Adrenal gland (tissue), 19 donors: ENCODE measurements around the gene CISTR. TPM values are rescaled to one million over a fixed set of nuclear protein-coding genes. Genes with fewer than 3 reads are reported as not detected.
A peak's percentile ranks its signal among the peaks of the same experiment; 100 is the strongest.

Source experiments
- DNase-seq, 7 donors: peaks; one replicate each; pipeline ENCODE4 v3.0.0-alpha.2; 2019 to 2020
- H3K27ac ChIP-seq, 5 donors: fragments of 200-600 bp; sonication (generic) in 4 of 5; 1 replicate in 3 of 5; 2 replicates in 2 of 5; pipeline versions ENCODE4 v1.5.1 to v1.8.0; 2016 to 2020; ENCODE audit warnings: mild to moderate bottlenecking in 1 of 5
- H3K27me3 ChIP-seq: fragments of 200-600 bp; 2 replicates; pipeline ENCODE4 v1.8.0; 2021
- H3K36me3 ChIP-seq, 2 donors: fragments of 200-600 bp; replicated peaks in 1 of 2; 1 replicate in 1 of 2; 2 replicates in 1 of 2; pipeline versions ENCODE4 v1.5.1 to v1.8.0; 2018 to 2022
- H3K4me1 ChIP-seq, 2 donors: fragments of 200-600 bp; replicated peaks in 1 of 2; 1 replicate in 1 of 2; 2 replicates in 1 of 2; pipeline versions ENCODE4 v1.5.1 to v1.8.0; 2018 to 2021
- H3K4me3 ChIP-seq, 4 donors: fragments of 200-600 bp; sonication (generic) in 3 of 4; one replicate each; pipeline ENCODE4 v1.5.1; 2016 to 2018
- H3K9me3 ChIP-seq, 3 donors: fragments of 200-600 bp; sonication (generic) in 1 of 3; replicated peaks in 1 of 3; 1 replicate in 2 of 3; 2 replicates in 1 of 3; pipeline versions ENCODE4 v1.5.1 to v1.8.0; 2016 to 2021
- CTCF ChIP-seq, 6 experiments: fragments of 450-650 bp in 4 of 6; fragments of 200-600 bp in 2 of 6; sonication (generic) in 1 of 6; IDR thresholded peaks; 1 replicate in 5 of 6; 2 replicates in 1 of 6; pipeline versions ENCODE4 v1.5.1 to v1.8.0; 2016 to 2021; ENCODE audit warnings: antibody characterized with exemption in 6 of 6, mild to moderate bottlenecking in 2 of 6, moderate library complexity in 1 of 6
- POLR2A ChIP-seq, 2 donors: fragments of 450-650 bp; IDR thresholded peaks; one replicate each; pipeline ENCODE4 v1.6.1; 2017; ENCODE audit warnings: antibody characterized with exemption in 2 of 2, mild to moderate bottlenecking in 2 of 2, moderate library complexity in 1 of 2
- WGBS, 4 donors: extraction: QIAGEN DNeasy Blood & Tissue Kit in 2 of 4; methylation state at CpG; one replicate each; pipeline versions ENCODE4 v1.1.5 to v1.1.7; 2013 to 2017; 5-methylcytosine and 5-hydroxymethylcytosine counted together
- intact Hi-C, 2 donors: fragments of 100-400 bp; cut with DNase I; formaldehyde crosslinking; loops; one replicate each; pipeline versions ENCODE4 v1.14.1 to v1.15.0; 2022 to 2023
- long read RNA-seq, 10 donors: library from polyadenylated mRNA in 3 of 10; unstranded in 2 of 10; stranded (forward) in 1 of 10; transcript quantifications; one replicate each; pipeline ENCODE4 v2.0.0 and lab custom pipeline, GENCODE V29; 2021 to 2026
- polyA plus RNA-seq, 3 donors: library from polyadenylated mRNA; stranded (reverse); fragments of 200-250 nt in 2 of 3; fragments of 350-450 nt in 1 of 3; fragmentation: Illumina TruSeq in 1 of 3; extraction: RNeasy Lipid Tissue Mini Kit (QIAGEN cat#74804) in 1 of 3; gene quantifications; one replicate each; pipeline ENCODE4 v1.2.3, GENCODE V29; 2013 to 2014
- total RNA-seq, 9 donors: library from RNA; depleted of rRNA in 4 of 9; stranded (reverse); fragments of >200 nt in 4 of 9; fragments of 120-200 nt in 1 of 9; fragmentation: NEBNext Ultra II Directional in 1 of 9; extraction: Animal tissue kit (Norgen Biotek cat#: 25700) in 1 of 9; gene quantifications; one replicate each; pipeline versions ENCODE4 v1.1.0 to v1.2.4, GENCODE V29; 2013 to 2023
- donor health status: healthy with polysubstance abuse.
- donor health status: Bipolar disorder and iron deficiency.
- donor health status: DM: yes; HTN: yes; CAD: no.
- donor health status: DM: no; HTN: no; CAD: no.
- donor health status: DM: no; HTN: no; CAD: no.
- donor health status: DM: yes; HTN: yes; CAD: no.

The CISTR gene
- total RNA-seq, result not detected
- not detected for polyA plus RNA-seq
- long read RNA-seq, donor 1, result 0 reads
- long read RNA-seq, donor 2, result 0 reads
- long read RNA-seq, donor 3, result 0 reads
- long read RNA-seq, donor 4, result 0 reads
- long read RNA-seq, donor 5, result 0 reads
- long read RNA-seq, donor 6, result 0 reads
- long read RNA-seq, donor 7, result 0 reads
- long read RNA-seq, donor 8, result 0 reads
- long read RNA-seq, donor 9, result 0 reads
- long read RNA-seq, donor 10, result 0 reads

GRCh38 chr12:53751336-53752191, at the start of gene CISTR:
TSS of gene CISTR (minus strand) at chr12:53751979.
- Histone ChIP-seq H3K9me3 (no peaks in the 10 kb centered on the region), H3K4me3 (peak within 1 kb of the TSS in 2 of 4 donors; percentile 5 to 59), H3K4me1 (peaks cover 11 to 16% of the 10 kb centered on the region in 2 donors), H3K27me3 (peaks cover 34% of the 10 kb centered on the region), H3K27ac (no peak within 1 kb of the TSS), H3K36me3 (no peaks in the 10 kb centered on the region)
- intact Hi-C loops, result no loop called here
- peak in 1 of 7 donors; percentile 27 for DNase-seq
- no peak for TF ChIP-seq CTCF (IDR thresholded peaks at IDR 0.05)
- TF ChIP-seq POLR2A (IDR thresholded peaks at IDR 0.05), result no peak
- WGBS, 4 donors, result 4 to 11% (median 5%) methylated on average over 32 to 76 of the region's 76 CpGs

- Histone ChIP-seq H3K4me3 (no peak overlapping the region), H3K27me3 (peaks cover 17% of the 10 kb centered on the region), H3K27ac (no peak overlapping the region), H3K4me1 (no peaks in the 10 kb centered on the region), H3K36me3 (no peaks in the 10 kb centered on the region), H3K9me3 (no peaks in the 10 kb centered on the region)
- DNase-seq, result no peak
- 67 to 85% (median 76%) methylated on average over 2 of the region's 2 CpGs for WGBS, 4 donors
- no peak for TF ChIP-seq POLR2A (IDR thresholded peaks at IDR 0.05)
- TF ChIP-seq CTCF (IDR thresholded peaks at IDR 0.05), result no peak
- intact Hi-C loops, result no loop called here
Measured at GRCh38 chr12:53798575-53798974, 46.8 kb upstream of the CISTR start.

- intact Hi-C loops, result no loop called here
- no peaks in the 10 kb centered on the region for H3K36me3 ChIP-seq
- H3K27me3 ChIP-seq, result peaks cover 10% of the 10 kb centered on the region
- no peak for DNase-seq
- H3K4me1 ChIP-seq, result no peaks in the 10 kb centered on the region
- no peaks in the 10 kb centered on the region for H3K9me3 ChIP-seq
- no peak overlapping the region for H3K27ac ChIP-seq
- TF ChIP-seq CTCF (IDR thresholded peaks at IDR 0.05) (no peak), POLR2A (IDR thresholded peaks at IDR 0.05) (no peak)
- no peak overlapping the region for H3K4me3 ChIP-seq
- WGBS, 4 donors, result 40 to 51% (median 48%) methylated on average over 6 of the region's 6 CpGs
Measured at GRCh38 chr12:53795927-53796326, 44.1 kb upstream of the CISTR start.

GRCh38 chr12:53793221-53793620, 41.4 kb upstream of the CISTR start:
- H3K27me3 ChIP-seq, result peaks cover 26% of the 10 kb centered on the region
- WGBS, 4 donors, result 35 to 56% (median 53%) methylated on average over 2 of the region's 2 CpGs
- H3K4me3 ChIP-seq, result no peak overlapping the region
- intact Hi-C loops, result no loop called here
- H3K27ac ChIP-seq, result no peak overlapping the region
- no peak for DNase-seq
- H3K36me3 ChIP-seq, result no peaks in the 10 kb centered on the region
- TF ChIP-seq POLR2A (IDR thresholded peaks at IDR 0.05), result no peak
- no peak for TF ChIP-seq CTCF (IDR thresholded peaks at IDR 0.05)
- H3K9me3 ChIP-seq, result no peaks in the 10 kb centered on the region
- H3K4me1 ChIP-seq, result no peaks in the 10 kb centered on the region
